Activated CD8-positive, alpha-beta memory T cell treated with anti-CD3 and anti-CD28 coated beads, Interleukin-2, amount 50 U/mL, for 24 hours (primary cell): ENCODE data around the gene RIC1.
"Not testable (repeated sequence)": the region's sequence is repeated elsewhere in the genome, so short reads cannot be mapped to it uniquely, and the experiment has no call there.

Source experiments
- DNase-seq: peaks from one replicate; pipeline ENCODE4 v3.0.0-alpha.2; 2020; ENCODE audit errors: extremely low read depth

The RIC1 gene

GRCh38 chr9:5667391-5667790 is 38.5 kb downstream of the RIC1 start:
- no peak for DNase-seq

- DNase-seq = no peak
These were observed 41.2 kb downstream of the RIC1 start for GRCh38 chr9:5670079-5670478.

- no peak for DNase-seq
These were observed 42.9 kb downstream of the RIC1 start for GRCh38 chr9:5671711-5672353.

- DNase-seq = not testable (repeated sequence)
These were observed 46.1 kb downstream of the RIC1 start for GRCh38 chr9:5675046-5675445.

GRCh38 chr9:5683591-5683990 is 54.7 kb downstream of the RIC1 start:
- DNase-seq = not testable (repeated sequence)

GRCh38 chr9:5684101-5684500 is 55.2 kb downstream of the RIC1 start:
- no peak for DNase-seq

- no peak for DNase-seq
These were observed 59.2 kb downstream of the RIC1 start for GRCh38 chr9:5688109-5688508.

- DNase-seq = no peak
These were observed 61.4 kb downstream of the RIC1 start for GRCh38 chr9:5690278-5690677.

- DNase-seq = no peak
These were observed 67.0 kb downstream of the RIC1 start for GRCh38 chr9:5695860-5696259.

GRCh38 chr9:5696884-5697283 is 68.0 kb downstream of the RIC1 start:
- DNase-seq = no peak

GRCh38 chr9:5698004-5698403 is 69.1 kb downstream of the RIC1 start:
- no peak for DNase-seq

GRCh38 chr9:5698810-5699556 is 70.1 kb downstream of the RIC1 start:
- no peak for DNase-seq

- DNase-seq = no peak
These were observed 79.5 kb downstream of the RIC1 start for GRCh38 chr9:5708414-5708813.

GRCh38 chr9:5712651-5713390 is 83.9 kb downstream of the RIC1 start:
- no peak for DNase-seq

GRCh38 chr9:5714501-5715401 is 85.8 kb downstream of the RIC1 start:
- DNase-seq = no peak

GRCh38 chr9:5715548-5716127 is 86.7 kb downstream of the RIC1 start:
- DNase-seq = no peak

- not testable (repeated sequence) for DNase-seq
These were observed 88.5 kb downstream of the RIC1 start for GRCh38 chr9:5717434-5717833.

GRCh38 chr9:5718296-5719032 is 89.6 kb downstream of the RIC1 start:
- no peak for DNase-seq

GRCh38 chr9:5719100-5719926 is 90.4 kb downstream of the RIC1 start:
- no peak for DNase-seq

- DNase-seq = no peak
These were observed 91.2 kb downstream of the RIC1 start for GRCh38 chr9:5720151-5720550.
